ENCODE data around the gene CHI3L1. TPM values are rescaled to one million over a fixed set of nuclear protein-coding genes. Genes with fewer than 3 reads are reported as not detected.

Gene CHI3L1
- total and polyA plus RNA-seq, 2 donors (not counting 1 experiment from before 2014, with no cell fraction given): 0.15 TPM; not detected in 1

DNA sequence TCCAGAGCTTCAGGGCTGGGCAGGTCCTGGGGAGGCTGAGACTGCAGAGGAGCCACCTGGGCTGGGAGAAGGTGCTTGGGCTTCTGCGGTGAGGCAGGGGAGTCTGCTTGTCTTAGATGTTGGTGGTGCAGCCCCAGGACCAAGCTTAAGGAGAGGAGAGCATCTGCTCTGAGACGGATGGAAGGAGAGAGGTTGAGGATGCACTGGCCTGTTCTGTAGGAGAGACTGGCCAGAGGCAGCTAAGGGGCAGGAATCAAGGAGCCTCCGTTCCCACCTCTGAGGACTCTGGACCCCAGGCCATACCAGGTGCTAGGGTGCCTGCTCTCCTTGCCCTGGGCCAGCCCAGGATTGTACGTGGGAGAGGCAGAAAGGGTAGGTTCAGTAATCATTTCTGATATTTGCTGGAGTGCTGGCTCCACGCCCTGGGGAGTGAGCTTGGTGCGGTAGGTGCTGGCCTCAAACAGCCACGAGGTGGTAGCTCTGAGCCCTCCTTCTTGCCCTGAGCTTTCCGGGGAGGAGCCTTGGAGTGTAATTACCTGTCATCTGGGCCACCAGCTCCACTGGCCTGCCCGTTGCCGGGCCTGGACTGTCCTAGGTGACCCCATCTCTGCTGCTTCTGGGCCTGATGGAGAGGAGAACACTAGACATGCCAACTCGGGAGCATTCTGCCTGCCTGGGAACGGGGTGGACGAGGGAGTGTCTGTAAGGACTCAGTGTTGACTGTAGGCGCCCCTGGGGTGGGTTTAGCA is 20.1 kb downstream of the CHI3L1 start:
- H4K20me1 ChIP-seq (ENCODE audit: control insufficient read depth, insufficient read depth, low read length, poor library complexity, severe bottlenecking): no peaks in the 10 kb centered on the region
- H3K4me1 ChIP-seq (ENCODE audit: control insufficient read depth in 2 of 2, insufficient read depth in 2 of 2, low read length in 2 of 2): no peaks in the 10 kb centered on the region
- no peak for ATAC-seq (ENCODE audit: low read depth)
- no peak overlapping the region for H3K9ac ChIP-seq (ENCODE audit: low read length)
- peaks cover 0 to 7% (median 2%) of the 10 kb centered on the region in 4 experiments for H3K27me3 ChIP-seq (replicated peaks in 1 of 4; ENCODE audit: control extremely low read depth in 1 of 4, control insufficient read depth in 3 of 4, insufficient read depth in 4 of 4, low read length in 3 of 4)
- H3K4me3 ChIP-seq (ENCODE audit: control extremely low read depth in 1 of 5, extremely low read depth in 1 of 5, insufficient read depth in 1 of 5, low read depth in 2 of 5, low read length in 4 of 5): no peak overlapping the region
- H3K79me2 ChIP-seq (ENCODE audit: control insufficient read depth, insufficient read depth, low read length): no peaks in the 10 kb centered on the region
- no peaks in the 10 kb centered on the region for H3K9me3 ChIP-seq (ENCODE audit: control extremely low read depth in 1 of 3, control insufficient read depth in 2 of 3, insufficient read depth in 1 of 3, low read length in 2 of 3)
- intact Hi-C loops (cut with micrococcal nuclease): no loop called here
- no peak overlapping the region for H2AFZ ChIP-seq (ENCODE audit: insufficient read depth, low read depth, low read length, poor library complexity, severe bottlenecking)
- 56% methylated on average over 14 of the region's 14 CpGs for WGBS (ENCODE audit: insufficient coverage)
- no peak for DNase-seq
- H3K36me3 ChIP-seq (replicated peaks in 1 of 2; ENCODE audit: control extremely low read depth in 1 of 2, control insufficient read depth in 1 of 2, extremely low read depth in 1 of 2, insufficient read depth in 2 of 2, low read length in 1 of 2): no peaks in the 10 kb centered on the region
- Mint-ChIP-seq H3K9me3 (ENCODE audit: insufficient read depth) (no peaks in the 10 kb centered on the region), H3K4me3 (no peak overlapping the region), H3K27me3 (peaks cover 30% of the 10 kb centered on the region), H3K4me1 (peaks cover 6% of the 10 kb centered on the region), H3K27ac (no peak overlapping the region)
- H3K27ac ChIP-seq (ENCODE audit: low read length in 2 of 2): no peak overlapping the region
- TF ChIP-seq EZH2 (IDR thresholded peaks at IDR 0.05; ENCODE audit: borderline replicate concordance, insufficient read depth, low read depth, low read length, poor library complexity, severe bottlenecking): no peak
- TF ChIP-seq, protein P1, sequence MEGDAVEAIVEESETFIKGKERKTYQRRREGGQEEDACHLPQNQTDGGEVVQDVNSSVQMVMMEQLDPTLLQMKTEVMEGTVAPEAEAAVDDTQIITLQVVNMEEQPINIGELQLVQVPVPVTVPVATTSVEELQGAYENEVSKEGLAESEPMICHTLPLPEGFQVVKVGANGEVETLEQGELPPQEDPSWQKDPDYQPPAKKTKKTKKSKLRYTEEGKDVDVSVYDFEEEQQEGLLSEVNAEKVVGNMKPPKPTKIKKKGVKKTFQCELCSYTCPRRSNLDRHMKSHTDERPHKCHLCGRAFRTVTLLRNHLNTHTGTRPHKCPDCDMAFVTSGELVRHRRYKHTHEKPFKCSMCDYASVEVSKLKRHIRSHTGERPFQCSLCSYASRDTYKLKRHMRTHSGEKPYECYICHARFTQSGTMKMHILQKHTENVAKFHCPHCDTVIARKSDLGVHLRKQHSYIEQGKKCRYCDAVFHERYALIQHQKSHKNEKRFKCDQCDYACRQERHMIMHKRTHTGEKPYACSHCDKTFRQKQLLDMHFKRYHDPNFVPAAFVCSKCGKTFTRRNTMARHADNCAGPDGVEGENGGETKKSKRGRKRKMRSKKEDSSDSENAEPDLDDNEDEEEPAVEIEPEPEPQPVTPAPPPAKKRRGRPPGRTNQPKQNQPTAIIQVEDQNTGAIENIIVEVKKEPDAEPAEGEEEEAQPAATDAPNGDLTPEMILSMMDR (IDR thresholded peaks at IDR 0.05): no peak
- H3K4me2 ChIP-seq (replicated peaks; ENCODE audit: low read depth, low read length, poor library complexity, severe bottlenecking): no peak overlapping the region
- CTCF ChIA-PET: no interaction called here
- POLR2A ChIA-PET: no interaction called here

DNA sequence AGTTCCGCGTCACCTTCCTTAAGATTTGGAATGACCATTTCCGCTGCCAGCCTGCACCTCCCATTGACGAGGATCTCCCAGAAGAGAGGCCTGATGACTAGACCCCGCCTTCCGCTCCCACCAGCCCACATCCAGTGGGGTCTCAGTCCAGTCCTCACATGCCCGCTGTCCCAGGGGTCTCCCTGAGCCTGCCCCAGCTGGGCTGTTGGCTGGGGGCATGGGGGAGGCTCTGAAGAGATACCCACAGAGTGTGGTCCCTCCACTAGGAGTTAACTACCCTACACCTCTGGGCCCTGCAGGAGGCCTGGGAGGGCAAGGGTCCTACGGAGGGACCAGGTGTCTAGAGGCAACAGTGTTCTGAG is 20.7 kb downstream of the CHI3L1 start:
- Histone ChIP-seq H3K27ac (ENCODE audit: low read length in 2 of 2) (no peak overlapping the region), H3K4me2 (replicated peaks; ENCODE audit: low read depth, low read length, poor library complexity, severe bottlenecking) (no peak overlapping the region), H3K9me3 (ENCODE audit: control extremely low read depth in 1 of 3, control insufficient read depth in 2 of 3, insufficient read depth in 1 of 3, low read length in 2 of 3) (no peaks in the 10 kb centered on the region), H3K27me3 (replicated peaks in 1 of 4; ENCODE audit: control extremely low read depth in 1 of 4, control insufficient read depth in 3 of 4, insufficient read depth in 4 of 4, low read length in 3 of 4) (peaks cover 0 to 7% (median 2%) of the 10 kb centered on the region in 4 experiments), H3K9ac (ENCODE audit: low read length) (no peak overlapping the region), H2AFZ (ENCODE audit: insufficient read depth, low read depth, low read length, poor library complexity, severe bottlenecking) (no peak overlapping the region), H4K20me1 (ENCODE audit: control insufficient read depth, insufficient read depth, low read length, poor library complexity, severe bottlenecking) (no peaks in the 10 kb centered on the region), H3K4me1 (ENCODE audit: control insufficient read depth in 2 of 2, insufficient read depth in 2 of 2, low read length in 2 of 2) (no peaks in the 10 kb centered on the region), H3K36me3 (replicated peaks in 1 of 2; ENCODE audit: control extremely low read depth in 1 of 2, control insufficient read depth in 1 of 2, extremely low read depth in 1 of 2, insufficient read depth in 2 of 2, low read length in 1 of 2) (no peaks in the 10 kb centered on the region), H3K4me3 (ENCODE audit: control extremely low read depth in 1 of 5, extremely low read depth in 1 of 5, insufficient read depth in 1 of 5, low read depth in 2 of 5, low read length in 4 of 5) (no peak overlapping the region), H3K79me2 (ENCODE audit: control insufficient read depth, insufficient read depth, low read length) (no peaks in the 10 kb centered on the region)
- DNase-seq: no peak
- ChIA-PET POLR2A (no interaction called here), CTCF (no interaction called here)
- peaks cover 6% of the 10 kb centered on the region for H3K4me1 Mint-ChIP-seq
- no peak overlapping the region for H3K4me3 Mint-ChIP-seq
- H3K27me3 Mint-ChIP-seq: peaks cover 34% of the 10 kb centered on the region
- no peak for ATAC-seq (ENCODE audit: low read depth)
- H3K27ac Mint-ChIP-seq: no peak overlapping the region
- intact Hi-C loops (cut with micrococcal nuclease): no loop called here
- WGBS (ENCODE audit: insufficient coverage): 94% methylated on average over 8 of the region's 8 CpGs
- no peak for TF ChIP-seq EZH2 (IDR thresholded peaks at IDR 0.05; ENCODE audit: borderline replicate concordance, insufficient read depth, low read depth, low read length, poor library complexity, severe bottlenecking)
- TF ChIP-seq, protein P1 (IDR thresholded peaks at IDR 0.05): no peak
- no peaks in the 10 kb centered on the region for H3K9me3 Mint-ChIP-seq (ENCODE audit: insufficient read depth)

Measured in B cell (primary cell).